Retina (tissue), 1 donor: Measurements from ENCODE around the gene TSPEAR.

Experiments
- DNase-seq: peaks from one replicate; pipeline ENCODE4 v3.0.0-alpha.2; 2016

Gene TSPEAR

DNA sequence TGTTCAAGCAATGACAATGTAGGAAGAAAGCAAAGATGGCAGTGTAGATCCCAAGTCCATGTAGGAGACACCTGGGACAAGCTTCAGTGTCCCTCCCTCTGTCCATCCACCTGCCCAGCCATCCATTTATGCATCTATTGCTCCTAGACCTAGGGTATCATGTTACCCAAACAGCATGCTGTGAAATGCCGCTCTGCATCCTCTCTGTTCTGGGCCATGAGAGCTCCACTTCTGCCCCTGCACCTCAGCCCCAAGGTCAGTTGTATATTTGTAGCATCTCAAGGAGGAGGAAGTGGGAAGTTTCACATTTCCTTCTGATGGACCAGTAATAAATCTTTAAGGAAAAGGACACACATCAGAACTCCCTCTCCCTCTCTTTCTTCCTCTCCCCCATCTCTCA lies 27.9 kb upstream of the TSPEAR start:
- no peak for DNase-seq

DNA sequence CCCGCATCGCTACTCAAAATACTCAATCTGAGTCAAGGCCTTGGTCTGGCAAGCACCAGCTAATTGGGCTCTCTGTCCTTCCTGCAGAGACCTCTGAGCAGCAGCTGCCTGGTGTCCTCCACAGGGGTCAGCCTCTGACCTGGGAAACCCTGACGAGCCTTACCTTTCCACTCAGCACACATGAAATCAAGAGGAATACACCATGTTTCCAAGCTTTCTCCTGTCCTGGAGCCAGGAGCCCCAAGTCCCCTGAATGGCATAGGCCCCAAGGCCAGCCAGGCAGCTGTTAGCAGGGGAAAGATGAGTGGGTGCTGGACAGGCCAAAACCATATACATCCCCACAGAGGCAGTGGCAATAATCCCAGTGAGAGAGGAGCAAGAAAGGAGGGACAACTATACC lies 27.2 kb upstream of the TSPEAR start:
- no peak for DNase-seq

DNA sequence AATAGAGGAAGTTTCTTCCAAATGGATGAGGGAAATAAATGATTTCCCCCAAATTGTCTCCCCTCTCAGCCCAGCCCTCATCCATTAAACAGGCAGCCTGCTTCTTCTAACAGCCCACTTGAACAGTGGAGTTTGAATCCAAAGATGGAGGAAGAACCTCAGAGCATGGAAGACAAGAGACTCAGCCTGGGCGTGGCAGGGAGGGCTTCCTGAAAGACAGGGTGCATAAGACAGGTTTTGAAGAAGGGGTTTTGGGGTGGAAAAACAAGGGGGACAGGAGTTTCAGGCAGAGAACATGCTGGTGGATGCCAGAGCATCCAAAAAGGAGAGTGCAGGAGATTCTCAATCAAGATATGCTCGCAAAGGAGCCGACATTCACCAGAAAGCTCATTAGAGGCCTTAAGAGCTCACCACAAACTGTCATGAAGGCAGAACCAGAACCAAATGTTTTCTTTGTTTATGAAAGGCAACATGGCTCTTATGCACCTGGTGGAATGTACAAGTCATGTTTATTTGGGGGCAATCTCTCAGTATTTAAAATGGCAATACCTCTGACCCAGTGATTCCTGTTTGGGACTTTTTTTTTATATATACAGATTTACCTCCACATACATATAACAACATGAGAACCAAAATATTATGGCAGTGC lies 26.5 kb upstream of the TSPEAR start:
- DNase-seq, result peak; percentile 53

DNA sequence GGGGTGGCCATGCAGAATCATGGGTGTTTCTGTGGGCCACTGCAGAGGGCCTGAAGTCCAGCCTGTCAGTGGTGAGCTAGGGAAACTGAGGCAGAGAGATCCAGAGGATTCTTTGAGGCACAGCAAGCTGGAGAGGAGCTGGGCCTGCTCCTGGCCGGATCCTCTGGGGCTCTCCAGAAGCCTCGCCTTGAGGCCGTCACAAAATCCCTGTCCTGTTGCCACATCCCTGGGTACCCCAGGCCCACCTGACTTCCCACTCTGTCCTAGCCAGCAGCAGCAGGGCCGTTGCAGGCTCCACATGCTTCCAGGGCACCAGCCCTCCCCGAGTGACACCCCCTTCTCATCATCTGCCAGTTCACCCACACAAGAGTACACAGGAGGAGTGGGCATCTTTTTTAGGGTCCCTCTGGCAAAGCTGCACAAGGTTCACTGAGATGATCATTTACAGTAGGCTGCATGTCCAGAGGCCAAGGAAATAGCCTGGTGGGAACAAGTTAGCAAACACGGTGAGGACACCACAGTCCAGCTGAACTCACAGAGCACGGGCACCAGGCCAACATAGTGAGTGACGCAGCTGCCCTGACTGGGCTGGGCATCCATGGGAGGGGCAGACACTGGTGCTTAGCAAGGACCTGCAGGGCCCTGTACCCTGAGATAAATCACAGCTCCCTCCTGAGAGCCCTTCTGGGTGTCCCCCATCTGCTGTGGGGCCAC lies 25.1 kb upstream of the TSPEAR start:
- no peak for DNase-seq

DNA sequence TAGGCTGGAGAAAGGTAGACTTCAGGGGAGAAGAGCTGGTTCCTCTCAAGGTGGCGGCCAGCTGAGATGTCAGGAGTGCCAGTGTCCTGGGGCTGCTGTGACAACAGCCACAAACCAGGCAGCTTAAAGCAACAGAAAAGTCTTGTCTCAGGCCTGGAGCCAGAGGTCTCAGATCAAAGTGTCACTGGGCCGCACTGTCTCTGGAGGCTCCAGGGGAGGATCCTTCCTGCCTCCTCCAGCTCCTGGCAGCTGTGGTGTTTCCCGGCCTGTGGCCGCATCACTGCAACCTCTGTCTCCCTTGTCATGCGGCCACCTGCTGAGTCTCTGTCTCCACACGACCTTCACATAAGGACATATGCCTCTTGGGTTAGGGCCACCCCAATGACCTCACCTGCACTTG lies 24.4 kb upstream of the TSPEAR start:
- no peak for DNase-seq

DNA sequence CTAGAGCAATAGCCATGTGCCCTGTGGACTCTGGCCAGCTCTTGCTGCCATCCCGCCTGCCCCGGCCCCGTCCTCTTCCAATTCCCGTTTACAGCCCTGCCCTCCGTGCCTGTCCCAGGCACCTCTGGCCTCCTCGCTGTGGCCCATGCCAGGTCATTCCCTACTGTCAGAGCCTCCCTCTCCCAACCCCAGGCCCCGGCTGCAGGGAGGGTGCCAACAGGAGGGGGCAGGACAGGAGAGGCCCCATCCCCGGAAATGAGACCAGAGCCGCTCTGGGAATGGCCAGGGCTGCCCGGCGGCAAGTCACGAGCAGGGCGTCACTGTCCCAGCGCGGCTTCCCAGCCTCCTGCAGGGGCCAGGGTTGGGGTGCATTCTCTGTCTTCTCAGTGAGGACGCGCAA lies 23.5 kb upstream of the TSPEAR start:
- no peak for DNase-seq

DNA sequence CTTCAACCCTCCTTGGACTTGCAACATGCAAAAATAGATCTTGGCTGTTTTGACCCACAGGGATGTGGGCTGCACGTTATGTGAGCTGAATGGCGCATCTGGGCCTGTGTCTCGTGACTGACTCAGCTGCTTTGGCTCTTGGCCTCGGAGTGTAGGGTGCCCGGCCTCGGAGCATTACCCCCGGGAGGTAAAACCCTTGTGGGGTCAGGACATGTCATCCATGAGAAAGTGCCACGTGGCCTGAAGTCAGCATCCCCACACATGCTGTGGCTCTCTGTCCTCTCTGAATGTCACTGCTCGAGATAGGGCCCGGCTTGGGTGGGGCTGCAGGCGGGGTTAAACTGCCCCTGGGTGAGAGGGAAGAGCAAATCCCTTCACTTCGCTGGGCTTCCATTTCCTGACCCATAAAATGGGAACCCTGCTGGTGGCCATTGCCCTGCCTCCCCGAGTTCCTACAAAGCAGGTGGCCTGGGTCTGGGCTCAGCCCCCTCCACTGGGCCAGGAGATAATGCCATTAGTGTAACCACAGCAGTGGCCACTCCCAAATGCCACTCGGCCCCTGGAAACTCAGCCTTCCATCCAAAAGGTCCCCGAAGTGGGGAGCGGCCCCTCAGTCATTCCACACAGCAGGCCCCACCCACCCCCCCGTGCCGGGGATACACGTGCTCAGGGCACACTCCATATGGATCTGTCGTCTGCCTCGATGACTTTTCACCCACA lies 22.8 kb upstream of the TSPEAR start:
- no peak for DNase-seq

DNA sequence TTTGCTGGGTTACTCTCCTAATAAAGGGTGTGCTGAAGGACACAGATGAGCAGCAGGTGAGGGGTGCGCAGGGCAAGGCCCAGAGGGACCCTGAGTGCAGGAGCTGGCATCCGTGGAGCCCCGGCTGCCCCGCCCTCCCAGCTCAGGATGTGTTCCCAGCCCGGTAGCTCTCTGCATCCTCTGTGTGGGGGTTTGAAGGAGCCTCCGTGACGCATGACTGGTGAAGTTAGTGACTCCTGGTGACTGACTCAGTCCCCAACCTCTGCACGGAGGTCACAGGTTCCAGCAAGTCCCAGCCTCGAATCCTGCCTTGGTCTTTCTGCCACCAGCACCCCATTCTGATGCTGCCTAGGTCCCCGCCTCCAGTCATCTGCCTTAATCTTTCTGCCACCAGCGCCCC lies 21.6 kb upstream of the TSPEAR start:
- no peak for DNase-seq

DNA sequence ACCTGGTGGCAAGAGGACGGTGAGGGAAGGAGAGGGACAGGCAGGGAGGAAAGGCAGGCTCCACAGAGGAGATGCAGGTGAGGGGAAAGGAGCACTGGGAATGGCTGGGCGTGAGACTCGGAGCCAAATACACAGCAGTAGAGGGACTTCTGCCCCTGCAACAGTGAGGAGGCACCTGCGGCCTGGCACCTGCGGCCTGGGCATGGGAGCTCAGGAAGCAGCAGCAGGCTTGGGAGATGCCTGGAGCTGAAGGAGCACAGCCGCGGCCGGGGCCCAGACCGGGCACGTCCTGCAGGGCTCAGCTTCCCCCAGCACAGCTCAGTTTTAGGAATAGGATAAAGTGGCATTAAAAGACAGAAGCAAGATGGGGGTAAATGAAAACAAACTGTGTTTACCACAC lies 20.9 kb upstream of the TSPEAR start:
- DNase-seq, result no peak

DNA sequence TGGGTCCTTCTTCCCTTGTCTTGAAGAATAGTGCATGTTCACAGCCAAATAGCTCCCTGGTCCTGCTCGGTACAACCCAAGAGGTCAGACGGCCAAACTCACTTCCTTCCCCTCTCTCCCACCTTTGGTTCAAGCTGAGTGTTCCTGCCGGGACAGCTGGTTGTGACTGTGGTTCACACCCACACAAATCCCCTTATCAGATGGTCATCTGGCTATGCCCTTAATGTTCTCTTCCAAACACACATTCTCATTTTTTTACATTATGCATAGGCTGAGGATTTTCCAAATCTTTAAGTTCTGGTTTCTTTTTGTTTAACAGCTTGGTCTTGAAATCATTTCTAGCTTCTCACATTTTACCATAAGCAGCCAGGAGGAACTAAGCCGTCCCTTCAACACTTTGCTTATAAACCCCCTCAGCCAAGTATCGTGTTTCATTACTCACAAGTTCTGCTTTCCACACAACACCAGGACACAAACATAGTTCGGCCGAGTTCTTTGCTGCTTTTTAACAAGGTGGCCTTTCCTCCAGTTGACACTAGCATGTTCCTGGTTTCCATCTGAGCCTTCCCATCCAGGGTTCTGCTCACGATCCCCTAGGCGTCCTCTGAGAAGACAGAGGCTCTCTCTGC lies 19.7 kb upstream of the TSPEAR start:
- no peak for DNase-seq

DNA sequence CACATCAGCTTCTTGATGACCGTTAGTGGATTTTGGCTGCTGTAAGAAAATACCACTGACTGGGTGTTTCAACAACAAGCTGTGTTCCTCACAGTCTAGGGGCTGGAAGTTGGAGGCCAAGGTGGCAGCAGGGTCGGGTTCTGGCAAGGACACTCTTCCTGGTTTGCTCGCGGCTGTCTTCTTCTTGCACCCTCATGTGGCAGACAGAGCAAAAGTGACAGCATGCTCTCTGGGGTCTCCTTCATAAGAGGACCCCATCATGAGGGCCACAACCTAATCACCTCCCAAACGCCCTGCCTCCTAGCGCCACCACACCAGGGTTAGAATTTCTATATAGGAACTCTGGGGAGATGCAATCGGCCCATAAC lies 18.6 kb upstream of the TSPEAR start:
- no peak for DNase-seq

DNA sequence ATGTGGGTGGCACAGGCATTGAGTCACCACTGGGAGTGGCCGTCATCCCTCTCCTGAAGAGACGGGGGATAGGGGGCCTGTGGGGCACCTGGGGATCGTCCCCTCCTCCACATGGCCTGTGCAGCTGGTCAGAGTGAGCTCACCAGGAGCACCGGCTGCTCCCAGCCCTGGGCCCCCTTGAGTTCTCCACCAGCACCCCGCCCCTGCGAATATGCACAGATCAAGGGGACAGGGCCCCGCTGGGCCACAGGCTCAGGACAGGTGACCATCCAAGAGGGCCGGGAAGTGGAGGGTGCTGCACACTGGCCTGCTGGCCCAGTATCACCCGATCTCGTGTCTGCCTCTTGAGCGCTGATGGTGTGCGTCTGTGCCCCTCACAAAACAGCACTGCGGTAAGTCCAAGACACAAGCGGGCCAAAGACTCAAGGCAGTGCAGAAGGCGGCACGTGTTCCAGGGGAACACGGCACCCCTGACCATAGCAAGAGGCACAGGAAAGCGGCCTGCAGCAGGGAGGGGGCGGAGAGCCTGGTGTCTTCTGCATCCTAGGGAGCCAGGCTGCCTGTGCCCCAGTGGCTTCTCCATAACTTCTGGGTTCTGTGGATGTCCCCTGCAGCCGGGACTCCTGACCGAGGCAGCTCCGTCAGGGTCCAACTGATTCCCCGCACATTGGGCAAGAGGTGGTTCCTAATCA lies 18.1 kb upstream of the TSPEAR start:
- no peak for DNase-seq

DNA sequence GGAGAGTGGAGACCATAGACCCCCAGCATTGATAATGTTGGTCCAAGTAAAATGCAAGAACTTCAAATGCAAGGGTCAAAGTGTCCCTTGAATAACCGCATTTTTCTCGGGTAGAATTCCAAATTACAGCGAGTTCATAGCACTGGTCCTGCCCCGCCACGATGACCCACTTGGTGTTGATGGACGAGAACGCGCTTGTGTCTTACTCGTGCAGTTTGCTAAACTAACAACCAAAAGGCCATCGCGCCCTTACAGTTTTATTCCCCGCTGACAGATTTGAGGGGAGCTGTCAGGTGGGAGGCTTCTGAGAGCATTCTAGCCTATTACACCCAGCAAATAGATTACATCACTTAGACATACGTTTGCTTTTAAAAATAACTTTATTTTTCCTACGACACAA lies 17.3 kb upstream of the TSPEAR start:
- DNase-seq, result no peak

DNA sequence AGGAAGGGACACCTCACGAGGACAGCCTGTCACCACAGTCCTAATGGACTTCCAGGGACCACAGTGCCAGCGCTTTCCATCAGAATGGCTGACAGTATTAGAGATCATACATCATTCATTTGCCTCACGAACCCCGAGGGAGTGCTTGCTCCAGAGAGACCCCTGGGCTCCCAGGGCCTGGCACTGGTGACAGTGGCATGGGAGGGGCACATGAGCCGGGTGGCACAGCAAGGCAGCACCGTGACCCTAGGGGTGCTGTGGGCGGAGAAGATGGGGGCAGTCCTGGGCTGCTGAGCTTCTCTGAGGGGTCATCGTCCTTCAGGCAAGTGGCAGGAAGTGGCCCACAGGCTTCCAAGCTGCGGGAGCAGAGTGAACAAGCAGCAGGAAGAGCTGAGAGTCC lies 16.4 kb upstream of the TSPEAR start:
- no peak for DNase-seq

DNA sequence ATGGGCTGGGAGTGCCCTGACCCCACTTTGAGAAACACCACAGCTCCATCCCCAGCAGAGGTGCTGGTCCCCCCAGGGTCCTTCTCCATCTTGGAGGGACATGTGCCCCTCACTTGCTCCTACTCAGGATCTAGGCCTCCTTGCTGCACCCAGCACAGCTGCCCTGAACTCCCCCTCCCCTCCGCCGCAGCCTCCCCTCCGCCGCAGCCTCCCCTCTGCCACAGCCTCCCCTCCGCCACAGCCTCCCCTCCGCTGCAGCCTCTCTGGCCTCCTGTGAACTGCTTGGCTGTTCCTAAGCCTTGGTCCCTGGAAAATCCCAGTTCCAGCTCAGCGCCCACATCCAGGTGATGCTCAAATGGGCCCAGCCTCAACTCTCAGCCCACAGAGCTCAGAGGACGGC lies 15.9 kb upstream of the TSPEAR start:
- no peak for DNase-seq

DNA sequence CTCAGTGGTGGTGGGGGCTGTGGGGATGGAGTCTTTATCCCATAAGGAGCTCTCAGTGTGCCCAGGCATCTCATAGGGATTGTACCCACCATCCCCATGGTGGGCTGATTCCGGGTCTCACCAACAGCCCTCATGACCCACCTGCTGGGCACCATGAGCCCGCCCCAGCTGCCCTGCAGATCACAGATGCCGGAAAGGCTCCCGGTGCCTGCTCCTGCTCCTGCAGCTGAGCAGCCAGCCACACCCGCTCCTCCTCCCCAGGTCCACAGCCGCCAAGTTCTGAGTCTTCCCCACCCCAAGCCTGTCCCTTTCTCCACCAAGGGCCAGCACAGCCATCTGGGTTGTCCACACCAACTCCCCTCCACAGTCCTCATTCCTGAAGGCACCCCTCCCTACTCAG lies 15.5 kb upstream of the TSPEAR start:
- DNase-seq, result no peak

DNA sequence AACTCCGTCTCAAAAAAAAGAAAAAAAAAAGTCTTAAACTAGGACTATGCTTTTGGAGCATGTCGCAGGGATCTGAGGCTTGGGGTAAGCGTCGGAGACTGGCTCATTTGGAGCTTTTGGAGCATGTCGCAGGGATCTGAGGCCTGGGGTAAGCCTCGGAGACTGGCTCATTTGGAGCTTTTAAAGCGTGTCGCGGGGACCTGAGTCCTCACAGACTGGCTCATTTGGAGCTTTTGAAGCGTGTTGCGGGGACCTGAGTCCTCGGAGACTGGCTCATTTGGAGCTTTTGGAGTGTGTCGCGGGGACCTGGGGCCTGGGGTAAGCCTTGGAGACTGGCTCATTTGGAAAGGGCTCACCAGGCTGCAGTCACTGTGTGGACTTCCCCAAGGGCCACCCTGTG lies 13.6 kb upstream of the TSPEAR start:
- DNase-seq, result no peak

DNA sequence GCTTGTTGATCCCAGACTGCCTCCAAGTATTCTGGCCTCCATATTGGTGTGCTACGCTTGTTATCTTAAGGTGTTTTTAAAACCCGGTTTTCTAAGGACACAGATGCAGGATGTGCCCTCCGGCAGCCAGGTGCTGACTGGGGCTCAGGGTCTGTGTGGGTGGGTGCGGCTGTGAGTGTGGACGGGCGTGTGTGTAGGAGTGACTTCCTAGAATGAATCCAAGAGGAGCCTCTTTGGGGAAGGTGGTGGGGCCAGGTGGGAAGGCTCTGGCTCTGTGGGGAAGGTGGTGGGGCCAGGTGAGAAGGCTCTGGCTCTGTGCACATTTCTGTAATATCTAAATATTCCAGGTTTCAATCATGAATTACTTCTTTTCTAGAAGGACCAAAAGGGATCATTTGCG lies 12.8 kb upstream of the TSPEAR start:
- DNase-seq, result no peak

DNA sequence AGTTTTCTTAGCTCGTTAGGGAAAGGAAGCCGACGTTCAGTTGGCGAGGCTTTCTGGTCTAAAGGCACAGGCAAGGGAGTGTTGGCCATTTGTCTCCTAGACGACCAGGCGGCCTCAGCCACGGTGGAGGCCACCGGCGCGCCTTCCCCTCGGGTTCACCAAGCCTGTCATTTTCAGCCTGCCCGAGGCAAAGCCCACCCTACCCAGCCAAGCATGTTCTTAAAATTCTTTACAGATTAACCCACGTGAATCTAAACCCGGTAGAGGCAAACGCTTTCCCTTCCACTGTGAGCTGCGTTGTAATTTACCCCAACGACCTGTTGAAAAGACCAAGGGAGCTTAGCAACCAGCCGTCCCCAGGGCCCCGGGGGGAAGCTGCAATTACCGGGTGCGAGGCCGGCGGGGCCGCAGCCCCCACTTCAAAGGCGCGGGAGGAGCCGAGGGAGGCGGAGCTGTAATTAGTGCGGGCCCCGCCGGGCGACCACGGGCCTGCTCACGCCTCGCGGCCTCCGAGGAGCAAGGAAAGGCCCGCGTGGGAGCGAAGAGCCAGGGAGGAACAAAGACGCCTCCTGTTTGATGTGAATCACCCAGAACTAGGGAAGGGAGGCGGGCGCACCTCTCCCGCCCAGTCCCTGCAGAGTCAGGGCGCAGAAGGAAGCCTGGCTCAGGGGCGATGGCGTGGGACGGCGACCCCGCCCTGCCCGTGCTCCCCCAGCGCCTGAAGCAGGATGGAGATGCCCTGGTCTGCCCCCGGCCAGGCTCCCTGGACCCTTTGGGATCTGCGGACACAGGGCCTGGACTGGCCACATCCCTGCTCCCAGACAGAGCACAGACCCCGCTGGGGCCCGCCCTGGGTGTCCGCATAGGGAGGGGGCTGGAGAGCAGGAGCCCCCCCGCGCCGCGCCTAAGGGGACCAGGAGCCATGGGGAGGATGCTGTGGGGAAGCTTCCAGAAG lies 12.1 kb upstream of the TSPEAR start:
- DNase-seq, result peak; percentile 81

DNA sequence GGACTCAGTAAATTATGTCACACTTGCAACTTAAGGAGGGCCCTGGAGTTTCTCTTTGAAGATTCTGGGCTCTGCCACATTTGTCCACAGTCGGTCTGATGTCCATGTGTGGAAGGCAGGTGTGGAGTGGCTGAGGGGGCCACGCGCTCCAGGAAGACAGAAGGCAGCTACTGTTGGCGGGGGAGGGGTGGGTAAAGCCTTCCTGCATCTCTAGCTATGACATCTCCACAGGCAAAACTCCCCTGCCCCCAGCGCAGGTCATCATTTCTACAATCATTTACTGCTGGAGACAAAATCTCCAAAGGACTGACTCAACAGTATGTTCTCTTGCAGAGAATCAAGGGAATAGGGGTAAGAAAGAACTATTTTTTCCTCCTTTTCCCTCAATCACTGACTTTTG lies 11.4 kb upstream of the TSPEAR start:
- no peak for DNase-seq

DNA sequence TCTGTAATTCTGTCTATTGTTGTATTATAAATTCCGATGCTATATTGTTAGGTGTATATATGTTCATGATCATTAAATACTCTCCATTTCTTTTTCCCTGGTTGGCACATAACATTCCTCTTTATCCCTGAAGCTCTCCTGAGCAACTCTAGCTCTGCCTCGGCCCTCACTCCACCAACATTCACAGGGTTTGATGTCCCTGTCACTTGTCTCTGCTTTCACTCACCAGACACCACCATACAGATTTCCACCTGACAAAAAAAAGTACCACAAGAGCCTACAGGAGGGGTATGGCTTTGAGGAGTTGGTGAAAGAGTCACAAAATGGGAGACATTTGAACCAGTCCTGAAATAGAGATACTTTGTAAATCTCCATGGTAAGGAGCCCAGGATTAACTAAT lies 8.8 kb upstream of the TSPEAR start:
- no peak for DNase-seq

DNA sequence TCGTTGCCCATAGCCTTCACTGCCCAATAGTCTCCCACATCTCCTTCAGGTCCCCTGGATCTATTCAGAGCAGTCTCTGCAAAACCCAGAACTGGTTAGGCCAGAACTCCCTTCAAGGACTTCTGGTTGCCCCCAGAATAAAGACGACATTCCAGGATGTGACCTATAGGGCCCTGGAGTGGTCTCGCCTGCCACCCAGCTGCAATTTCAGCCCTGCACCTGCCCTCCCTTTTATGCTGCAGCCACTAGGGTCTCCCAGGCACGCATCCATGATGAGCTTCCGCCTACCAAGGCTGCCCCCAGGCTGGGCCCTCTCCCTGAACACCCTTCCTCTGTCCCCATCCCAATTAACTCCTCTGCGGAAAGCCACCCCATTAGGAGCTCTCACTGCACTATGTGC lies 7.2 kb upstream of the TSPEAR start:
- no peak for DNase-seq
